HepG2 (cell line): ENCODE measurements around the gene LSMEM2. TPM values are rescaled to one million over a fixed set of nuclear protein-coding genes. Genes with fewer than 3 reads are reported as not detected.
A peak's percentile ranks its signal among the peaks of the same experiment; 100 is the strongest.

ENCODE experiments used
- DZIP1 ChIP-seq: sonication (generic); formaldehyde crosslinking; IDR thresholded peaks from 2 replicates; pipeline ENCODE4 v1.5.0; 2020; ENCODE audit warnings: mild to moderate bottlenecking, missing genetic modification reagents
- GATAD1 ChIP-seq: IDR thresholded peaks from 2 replicates; pipeline ENCODE4 v1.6.1; 2016; ENCODE audit warnings: missing genetic modification reagents, missing compliant biosample characterization
- HMGXB4 ChIP-seq, 2 experiments: sonication (generic) in 1 of 2; formaldehyde crosslinking in 1 of 2; IDR thresholded peaks; 2 replicates each; pipeline versions ENCODE4 v1.4.0 to v1.6.1; 2018 to 2020; ENCODE audit warnings: missing genetic modification reagents in 2 of 2, borderline replicate concordance in 1 of 2, low read depth in 1 of 2, mild to moderate bottlenecking in 1 of 2, missing biosample characterization in 1 of 2
- HNF4A ChIP-seq: sonication (generic); formaldehyde crosslinking; IDR thresholded peaks from 2 replicates; pipeline ENCODE4 v1.4.0; 2020; ENCODE audit warnings: missing genetic modification reagents
- MIXL1 ChIP-seq: IDR thresholded peaks from 2 replicates; pipeline ENCODE4 v1.6.1; 2016
- NONO ChIP-seq, 2 experiments: fragments of 450-650 bp in 1 of 2; sonication (generic) in 1 of 2; formaldehyde crosslinking in 1 of 2; IDR thresholded peaks in 1 of 2; conservative IDR thresholded peaks in 1 of 2; 2 replicates each; pipeline versions ENCODE4 v1.6.1 to v1.8.0; 2017 to 2022; ENCODE audit warnings: mild to moderate bottlenecking in 1 of 2, missing genetic modification reagents in 1 of 2, moderate library complexity in 1 of 2
- REXO4 ChIP-seq: sonication (generic); formaldehyde crosslinking; IDR thresholded peaks from 2 replicates; pipeline ENCODE4 v1.8.0; 2022; ENCODE audit warnings: missing genetic modification reagents, mild to moderate bottlenecking, borderline replicate concordance
- RFX5 ChIP-seq: IDR thresholded peaks from 2 replicates; pipeline ENCODE4 v1.6.1; 2011; ENCODE audit warnings: low read depth, low read length, improper control_type of control experiment
- SAFB2 ChIP-seq: sonication (generic); formaldehyde crosslinking; IDR thresholded peaks from 2 replicates; pipeline ENCODE4 v1.5.1; 2020; ENCODE audit warnings: missing genetic modification reagents, low read depth, mild to moderate bottlenecking, borderline replicate concordance
- SRY ChIP-seq: sonication (generic); formaldehyde crosslinking; IDR thresholded peaks from 2 replicates; pipeline ENCODE4 v1.8.0; 2022; ENCODE audit warnings: mild to moderate bottlenecking, missing genetic modification reagents
- TOE1 ChIP-seq: sonication (generic); formaldehyde crosslinking; IDR thresholded peaks from 2 replicates; pipeline ENCODE4 v1.4.0; 2020; ENCODE audit warnings: mild to moderate bottlenecking, missing genetic modification reagents
- TRAFD1 ChIP-seq: sonication (generic); formaldehyde crosslinking; IDR thresholded peaks from 2 replicates; pipeline ENCODE4 v1.5.1; 2020; ENCODE audit warnings: missing genetic modification reagents, mild to moderate bottlenecking, borderline replicate concordance
- ZNF142 ChIP-seq: sonication (generic); formaldehyde crosslinking; IDR thresholded peaks from 2 replicates; pipeline ENCODE4 v1.4.0; 2020; ENCODE audit warnings: missing genetic modification reagents
- ZNF275 ChIP-seq: sonication (generic); formaldehyde crosslinking; IDR thresholded peaks from 2 replicates; pipeline ENCODE4 v1.8.0; 2022; ENCODE audit warnings: missing genetic modification reagents, mild to moderate bottlenecking, inconsistent platforms, borderline replicate concordance
- polyA plus RNA-seq, 8 experiments: library from polyadenylated mRNA; depleted of rRNA in 3 of 8; stranded (reverse) in 7 of 8; unstranded in 1 of 8; fragments of >200 nt; fragmentation: Illumina TruSeq in 4 of 8; extraction: Trizol in 4 of 8; gene quantifications; 2 replicates each; pipeline versions ENCODE4 v1.2.1 to v1.2.3, GENCODE V29; 2011 to 2016; ENCODE audit warnings: low read depth in 4 of 8, missing spikeins in 1 of 8, mixed read lengths in 1 of 8; ENCODE audit not compliant: insufficient read depth in 1 of 8
- total RNA-seq, 5 experiments: library from RNA; depleted of rRNA; stranded (reverse); fragments of >200 nt; fragmentation: Illumina TruSeq; extraction: Trizol; gene quantifications; 2 replicates each; pipeline ENCODE4 v1.2.3, GENCODE V29; 2016; ENCODE audit warnings: low read depth in 1 of 5

LSMEM2 gene
- total and polyA plus RNA-seq, 2 of the 13 experiments (the other 11 are each of a cell fraction or from before 2014, with no cell fraction given) = 0.07 to 0.41 TPM

GRCh38 chr3:50324351-50325112 lies 45.6 kb downstream of the LSMEM2 start (continued):
- no peak for TF ChIP-seq ZNF275 (CRISPR knock-in tag)
- TF ChIP-seq TRAFD1 = no peak
- peak; percentile 64; the same call in 1 of the 2 replicates for TF ChIP-seq GATAD1 (CRISPR knock-in tag)
- no peak for TF ChIP-seq SAFB2 (CRISPR knock-in tag)
- no peak for TF ChIP-seq REXO4
- no peak for TF ChIP-seq MIXL1 (CRISPR knock-in tag)
- TF ChIP-seq HMGXB4 (CRISPR knock-in tag; IDR thresholded peaks at IDR 0.05; ENCODE audit: borderline replicate concordance in 1 of 2, low read depth in 1 of 2) = peak; percentile 29 to 65; a peak in 3 of 4 replicates
- TF ChIP-seq NONO (IDR thresholded peaks at IDR 0.05) = no peak
- no peak; the same call in 1 of the 2 replicates for TF ChIP-seq NONO (CRISPR knock-in tag; conservative IDR thresholded peaks at IDR 0.05)
- peak; percentile 80 for TF ChIP-seq HNF4A (CRISPR knock-in tag)
- TF ChIP-seq DZIP1 (CRISPR knock-in tag) = no peak
- no peak for TF ChIP-seq ZNF142
- TF ChIP-seq RFX5 = no peak
- 0 out of 2 replicates have a peak, but pooled peaks have one; percentile 50 for TF ChIP-seq TOE1 (CRISPR knock-in tag)
- no peak for TF ChIP-seq SRY (CRISPR knock-in tag)
